ENCODE measurements around the gene RHOBTB1. TPM values are rescaled to one million over a fixed set of nuclear protein-coding genes. Genes with fewer than 3 reads are reported as not detected.
A peak's percentile ranks its signal among the peaks of the same experiment; 100 is the strongest.

RHOBTB1 gene
- total and polyA plus RNA-seq, 9 of the 15 experiments (the other 6 are each of a cell fraction or from before 2014, with no cell fraction given), result 1.7 to 11.7 (median 9.3) TPM

DNA sequence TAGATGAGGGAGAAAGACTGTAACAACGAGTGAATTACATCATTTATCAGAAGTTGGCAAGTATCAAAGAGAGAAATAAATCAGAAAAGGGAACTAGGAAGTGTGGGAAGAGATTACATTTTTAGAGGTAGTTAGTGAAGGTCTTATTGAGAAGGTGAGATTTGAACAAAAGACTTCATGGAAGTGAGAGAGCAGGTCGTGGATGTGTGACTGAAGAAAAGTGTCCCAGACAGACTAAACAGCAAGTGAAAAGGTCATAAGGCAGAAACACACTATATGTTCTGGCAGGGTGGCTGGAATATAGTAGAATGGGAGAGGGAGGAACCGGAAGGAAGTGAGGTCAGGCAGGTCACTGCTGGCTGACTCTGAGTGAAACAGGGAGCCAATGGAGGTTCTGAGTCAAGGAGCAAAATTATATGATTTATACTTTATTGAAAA is 35.7 kb upstream of the RHOBTB1 start (continued):
- TF ChIP-seq AFF1 (IDR thresholded peaks at IDR 0.05; ENCODE audit: low read depth in 1 of 2, partially characterized antibody in 2 of 2) (peak in 1 of 2 experiments; percentile 41), ETV1 (tag; conservative IDR thresholded peaks at IDR 0.05; ENCODE audit: low read depth) (peak; percentile 87), ELF4 (CRISPR knock-in tag; IDR thresholded peaks at IDR 0.05) (peak; percentile 28; the same call in 1 of the 2 replicates), HDAC1 (IDR thresholded peaks at IDR 0.05) (peak in 1 of 2 experiments; percentile 32; a peak in 1 of 4 replicates), TEAD4 (IDR thresholded peaks at IDR 0.05; ENCODE audit: low read length) (no peak), TEAD4 (CRISPR knock-in tag; IDR thresholded peaks at IDR 0.05; ENCODE audit: borderline replicate concordance) (no peak), NR3C1 (CRISPR knock-in tag; IDR thresholded peaks at IDR 0.05) (no peak), MEF2D (tag; conservative IDR thresholded peaks at IDR 0.05; ENCODE audit: low read depth) (peak; percentile 70), TSC22D4 (tag; IDR thresholded peaks at IDR 0.05) (no peak), ZBTB9 (CRISPR knock-in tag; IDR thresholded peaks at IDR 0.05) (no peak), TEAD1 (CRISPR knock-in tag; IDR thresholded peaks at IDR 0.05) (0 out of 4 replicates have a peak, but pooled peaks of 1 of the 2 experiments have one; percentile 12), DIDO1 (tag; IDR thresholded peaks at IDR 0.05; ENCODE audit: low read depth) (no peak), CREB1 (IDR thresholded peaks at IDR 0.05) (no peak), CREB1 (CRISPR knock-in tag; IDR thresholded peaks at IDR 0.05) (no peak), THAP12 (CRISPR knock-in tag; IDR thresholded peaks at IDR 0.05) (no peak), NR4A1 (CRISPR knock-in tag; IDR thresholded peaks at IDR 0.05) (no peak), NR4A1 (tag; IDR thresholded peaks at IDR 0.05) (peak; percentile 13; the same call in 1 of the 2 replicates), HDAC2 (IDR thresholded peaks at IDR 0.05) (no peak), HDAC6 (IDR thresholded peaks at IDR 0.05; ENCODE audit: low read depth, low read length) (no peak)
- TF ChIP-seq, protein P1, sequence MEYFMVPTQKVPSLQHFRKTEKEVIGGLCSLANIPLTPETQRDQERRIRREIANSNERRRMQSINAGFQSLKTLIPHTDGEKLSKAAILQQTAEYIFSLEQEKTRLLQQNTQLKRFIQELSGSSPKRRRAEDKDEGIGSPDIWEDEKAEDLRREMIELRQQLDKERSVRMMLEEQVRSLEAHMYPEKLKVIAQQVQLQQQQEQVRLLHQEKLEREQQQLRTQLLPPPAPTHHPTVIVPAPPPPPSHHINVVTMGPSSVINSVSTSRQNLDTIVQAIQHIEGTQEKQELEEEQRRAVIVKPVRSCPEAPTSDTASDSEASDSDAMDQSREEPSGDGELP (CRISPR knock-in tag; IDR thresholded peaks at IDR 0.05; ENCODE audit: borderline replicate concordance), result no peak

Data from K562 (cell line).